K562 (cell line): ENCODE results near the gene NRN1L. TPM values are rescaled to one million over a fixed set of nuclear protein-coding genes. Genes with fewer than 3 reads are reported as not detected.
A peak's percentile ranks its signal among the peaks of the same experiment; 100 is the strongest.

Experiments
- CBX1 ChIP-seq: sonication (generic); IDR thresholded peaks from 2 replicates; pipeline ENCODE4 v1.6.1; 2016; ENCODE audit warnings: antibody characterized with exemption, low read depth, mild to moderate bottlenecking
- CTBP1 ChIP-seq: fragments of 450-650 bp; IDR thresholded peaks from 2 replicates; pipeline ENCODE4 v1.6.1; 2016; ENCODE audit warnings: borderline replicate concordance
- ETV6 ChIP-seq, 3 experiments: fragments of 150-350 bp in 1 of 3; sonication (generic) in 1 of 3; formaldehyde crosslinking in 1 of 3; IDR thresholded peaks; 2 replicates each; pipeline versions ENCODE4 v1.6.1 to v1.8.0; 2014 to 2022; ENCODE audit warnings: borderline replicate concordance in 2 of 3, low read depth in 2 of 3, antibody characterized with exemption in 1 of 3, low read length in 1 of 3, mild to moderate bottlenecking in 1 of 3, missing genetic modification reagents in 1 of 3
- RFX1 ChIP-seq: fragments of 450-650 bp; IDR thresholded peaks from 2 replicates; pipeline ENCODE4 v1.6.1; 2016; ENCODE audit warnings: mild to moderate bottlenecking, moderate library complexity
- SNRNP70 ChIP-seq: fragments of 200-400 bp; formaldehyde crosslinking; optimal IDR thresholded peaks from 2 replicates; pipeline ENCODE3; 2017; ENCODE audit warnings: low read depth, low read length
- ZNF384 ChIP-seq: IDR thresholded peaks from 2 replicates; pipeline ENCODE4 v1.6.1; 2012; ENCODE audit warnings: low read depth, low read length, improper control_type of control experiment
- ZNF57 ChIP-seq: fragments of 450-650 bp; formaldehyde crosslinking; IDR thresholded peaks from 2 replicates; pipeline ENCODE4 v1.4.0; 2020; ENCODE audit warnings: mild to moderate bottlenecking, moderate library complexity
- ZNF584 ChIP-seq: fragments of 200-800 bp; sonication (Bioruptor generic); IDR thresholded peaks from 2 replicates; pipeline ENCODE4 v1.6.1; 2016; ENCODE audit warnings: low read depth, mild to moderate bottlenecking, missing genetic modification characterization, missing compliant biosample characterization
- ZZZ3 ChIP-seq: fragments of 450-650 bp; IDR thresholded peaks from 2 replicates; pipeline ENCODE4 v1.6.1; 2016; ENCODE audit warnings: antibody characterized with exemption, mild to moderate bottlenecking, moderate library complexity
- polyA plus RNA-seq, 8 experiments: library from polyadenylated mRNA; depleted of rRNA in 4 of 8; stranded (reverse) in 5 of 8; unstranded in 3 of 8; fragments of >200 nt; fragmentation: Nextera tagmentation in 2 of 8; fragmentation: Illumina TruSeq in 1 of 8; extraction: Ambion mirVana in 2 of 8; extraction: Trizol in 1 of 8; gene quantifications; 2 replicates each; pipeline versions ENCODE4 v1.2.1 to v1.2.3, GENCODE V29; 2011 to 2014; ENCODE audit warnings: inconsistent platforms in 1 of 8, missing spikeins in 1 of 8
- total RNA-seq, 7 experiments: library from RNA; depleted of rRNA in 6 of 7; stranded (reverse); fragments of >200 nt in 6 of 7; fragmentation: Illumina TruSeq in 2 of 7; extraction: Trizol in 2 of 7; gene quantifications; 2 replicates each; pipeline versions ENCODE4 v1.2.1 to v1.2.3, GENCODE V29; 2011 to 2021; ENCODE audit warnings: low replicate concordance in 1 of 7
- TF ChIP-seq, protein P1 (sequence below): fragments of 250-450 bp; sonication (Bioruptor Pico); IDR thresholded peaks from 2 replicates; pipeline ENCODE4 v1.8.0; 2021; ENCODE audit warnings: moderate library complexity, mild to moderate bottlenecking, inconsistent platforms
- TF ChIP-seq, protein P2 (sequence below): fragments of 450-650 bp; IDR thresholded peaks from 2 replicates; pipeline ENCODE4 v1.6.1; 2016; ENCODE audit warnings: antibody characterized with exemption
- TF ChIP-seq, protein P3 (sequence below): sonication (generic); formaldehyde crosslinking; IDR thresholded peaks from 2 replicates; pipeline ENCODE4 v1.8.1; 2022; ENCODE audit warnings: missing genetic modification reagents
- TF ChIP-seq, protein P4 (sequence below): IDR thresholded peaks from 2 replicates; pipeline ENCODE4 v1.6.1; 2016; ENCODE audit warnings: missing genetic modification characterization, missing compliant biosample characterization
- TF ChIP-seq, protein P5 (sequence below): fragments of 250-450 bp; sonication (Bioruptor Pico); IDR thresholded peaks from 2 replicates; pipeline ENCODE4 v1.5.0; 2021; ENCODE audit warnings: mild to moderate bottlenecking, moderate library complexity
- TF ChIP-seq, protein P6 (sequence below): fragments of 450-650 bp; IDR thresholded peaks from 2 replicates; pipeline ENCODE4 v1.6.1; 2016

The NRN1L gene
- total and polyA plus RNA-seq, 9 of the 15 experiments (the other 6 are each of a cell fraction or from before 2014, with no cell fraction given): 0.22 to 0.86 (median 0.61) TPM; not detected in 5

DNA sequence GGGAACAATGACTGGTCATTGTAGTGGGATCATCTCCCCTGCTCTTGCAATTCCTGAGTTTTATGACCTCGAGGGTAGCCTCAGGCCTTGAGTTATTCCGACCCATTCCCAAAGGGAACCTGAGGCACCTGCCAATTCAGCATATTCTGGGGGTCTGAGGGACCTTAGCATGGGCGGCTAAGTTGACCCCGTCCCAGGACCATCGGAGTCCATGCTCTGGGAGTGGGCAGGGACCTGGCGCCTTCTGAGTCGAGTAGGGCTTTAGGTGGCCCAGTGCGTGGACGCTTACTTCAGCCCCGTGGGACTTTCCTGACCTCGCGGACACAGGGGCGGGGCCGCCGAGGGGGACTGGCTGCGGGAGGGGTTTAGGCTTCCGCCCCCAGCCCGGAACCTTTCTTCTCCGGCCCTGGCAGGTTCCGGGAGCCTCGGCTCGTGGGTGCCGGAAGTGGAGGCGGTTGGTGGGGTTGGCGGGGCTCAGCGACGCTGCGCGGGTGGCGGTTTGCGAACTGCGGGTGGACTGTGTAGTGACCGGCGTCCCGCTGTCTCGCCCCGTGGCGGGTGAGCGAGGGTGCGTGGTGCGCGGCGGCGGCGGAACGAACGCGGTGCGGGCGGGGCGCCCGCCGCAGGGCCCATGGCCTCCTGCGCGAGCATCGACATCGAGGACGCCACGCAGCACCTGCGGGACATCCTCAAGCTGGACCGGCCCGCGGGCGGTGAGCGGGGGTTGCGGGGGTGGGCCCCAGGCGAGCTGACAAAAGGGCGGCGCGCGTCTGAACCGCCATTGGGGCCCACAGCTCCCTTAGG lies 11.9 kb upstream of the NRN1L start, which contains the start of gene EDC4 (continued):
- TF ChIP-seq, protein P1, sequence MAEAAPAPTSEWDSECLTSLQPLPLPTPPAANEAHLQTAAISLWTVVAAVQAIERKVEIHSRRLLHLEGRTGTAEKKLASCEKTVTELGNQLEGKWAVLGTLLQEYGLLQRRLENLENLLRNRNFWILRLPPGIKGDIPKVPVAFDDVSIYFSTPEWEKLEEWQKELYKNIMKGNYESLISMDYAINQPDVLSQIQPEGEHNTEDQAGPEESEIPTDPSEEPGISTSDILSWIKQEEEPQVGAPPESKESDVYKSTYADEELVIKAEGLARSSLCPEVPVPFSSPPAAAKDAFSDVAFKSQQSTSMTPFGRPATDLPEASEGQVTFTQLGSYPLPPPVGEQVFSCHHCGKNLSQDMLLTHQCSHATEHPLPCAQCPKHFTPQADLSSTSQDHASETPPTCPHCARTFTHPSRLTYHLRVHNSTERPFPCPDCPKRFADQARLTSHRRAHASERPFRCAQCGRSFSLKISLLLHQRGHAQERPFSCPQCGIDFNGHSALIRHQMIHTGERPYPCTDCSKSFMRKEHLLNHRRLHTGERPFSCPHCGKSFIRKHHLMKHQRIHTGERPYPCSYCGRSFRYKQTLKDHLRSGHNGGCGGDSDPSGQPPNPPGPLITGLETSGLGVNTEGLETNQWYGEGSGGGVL (CRISPR knock-in tag): no peak
- TF ChIP-seq, protein P2, sequence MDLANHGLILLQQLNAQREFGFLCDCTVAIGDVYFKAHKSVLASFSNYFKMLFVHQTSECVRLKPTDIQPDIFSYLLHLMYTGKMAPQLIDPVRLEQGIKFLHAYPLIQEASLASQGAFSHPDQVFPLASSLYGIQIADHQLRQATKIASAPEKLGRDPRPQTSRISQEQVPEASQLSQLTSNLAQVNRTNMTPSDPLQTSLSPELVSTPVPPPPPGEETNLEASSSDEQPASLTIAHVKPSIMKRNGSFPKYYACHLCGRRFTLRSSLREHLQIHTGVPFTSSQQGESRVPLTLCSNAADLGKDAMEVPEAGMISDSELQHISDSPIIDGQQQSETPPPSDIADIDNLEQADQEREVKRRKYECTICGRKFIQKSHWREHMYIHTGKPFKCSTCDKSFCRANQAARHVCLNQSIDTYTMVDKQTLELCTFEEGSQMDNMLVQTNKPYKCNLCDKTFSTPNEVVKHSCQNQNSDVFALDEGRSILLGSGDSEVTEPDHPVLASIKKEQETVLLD: peak; percentile 64; the same call in 1 of the 2 replicates
- TF ChIP-seq, protein P3, sequence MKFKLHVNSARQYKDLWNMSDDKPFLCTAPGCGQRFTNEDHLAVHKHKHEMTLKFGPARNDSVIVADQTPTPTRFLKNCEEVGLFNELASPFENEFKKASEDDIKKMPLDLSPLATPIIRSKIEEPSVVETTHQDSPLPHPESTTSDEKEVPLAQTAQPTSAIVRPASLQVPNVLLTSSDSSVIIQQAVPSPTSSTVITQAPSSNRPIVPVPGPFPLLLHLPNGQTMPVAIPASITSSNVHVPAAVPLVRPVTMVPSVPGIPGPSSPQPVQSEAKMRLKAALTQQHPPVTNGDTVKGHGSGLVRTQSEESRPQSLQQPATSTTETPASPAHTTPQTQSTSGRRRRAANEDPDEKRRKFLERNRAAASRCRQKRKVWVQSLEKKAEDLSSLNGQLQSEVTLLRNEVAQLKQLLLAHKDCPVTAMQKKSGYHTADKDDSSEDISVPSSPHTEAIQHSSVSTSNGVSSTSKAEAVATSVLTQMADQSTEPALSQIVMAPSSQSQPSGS (CRISPR knock-in tag): no peak
- TF ChIP-seq ETV6 (IDR thresholded peaks at IDR 0.05; ENCODE audit: borderline replicate concordance in 1 of 2, low read depth in 2 of 2, low read length in 1 of 2) (no peak), ETV6 (CRISPR knock-in tag; IDR thresholded peaks at IDR 0.05; ENCODE audit: borderline replicate concordance) (peak; percentile 81; the same call in 1 of the 2 replicates), RFX1 (no peak), CBX1 (peak; percentile 67; the same call in 1 of the 2 replicates), ZNF57 (CRISPR knock-in tag) (0 out of 2 replicates have a peak, but pooled peaks have one; percentile 47), ZNF584 (no peak), ZZZ3 (no peak), ZNF384 (no peak), CTBP1 (peak; percentile 90), SNRNP70 (no peak)
- TF ChIP-seq, protein P4, sequence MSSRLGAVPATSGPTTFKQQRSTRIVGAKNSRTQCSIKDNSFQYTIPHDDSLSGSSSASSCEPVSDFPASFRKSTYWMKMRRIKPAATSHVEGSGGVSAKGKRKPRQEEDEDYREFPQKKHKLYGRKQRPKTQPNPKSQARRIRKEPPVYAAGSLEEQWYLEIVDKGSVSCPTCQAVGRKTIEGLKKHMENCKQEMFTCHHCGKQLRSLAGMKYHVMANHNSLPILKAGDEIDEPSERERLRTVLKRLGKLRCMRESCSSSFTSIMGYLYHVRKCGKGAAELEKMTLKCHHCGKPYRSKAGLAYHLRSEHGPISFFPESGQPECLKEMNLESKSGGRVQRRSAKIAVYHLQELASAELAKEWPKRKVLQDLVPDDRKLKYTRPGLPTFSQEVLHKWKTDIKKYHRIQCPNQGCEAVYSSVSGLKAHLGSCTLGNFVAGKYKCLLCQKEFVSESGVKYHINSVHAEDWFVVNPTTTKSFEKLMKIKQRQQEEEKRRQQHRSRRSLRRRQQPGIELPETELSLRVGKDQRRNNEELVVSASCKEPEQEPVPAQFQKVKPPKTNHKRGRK (tag): no peak
- TF ChIP-seq, protein P5, sequence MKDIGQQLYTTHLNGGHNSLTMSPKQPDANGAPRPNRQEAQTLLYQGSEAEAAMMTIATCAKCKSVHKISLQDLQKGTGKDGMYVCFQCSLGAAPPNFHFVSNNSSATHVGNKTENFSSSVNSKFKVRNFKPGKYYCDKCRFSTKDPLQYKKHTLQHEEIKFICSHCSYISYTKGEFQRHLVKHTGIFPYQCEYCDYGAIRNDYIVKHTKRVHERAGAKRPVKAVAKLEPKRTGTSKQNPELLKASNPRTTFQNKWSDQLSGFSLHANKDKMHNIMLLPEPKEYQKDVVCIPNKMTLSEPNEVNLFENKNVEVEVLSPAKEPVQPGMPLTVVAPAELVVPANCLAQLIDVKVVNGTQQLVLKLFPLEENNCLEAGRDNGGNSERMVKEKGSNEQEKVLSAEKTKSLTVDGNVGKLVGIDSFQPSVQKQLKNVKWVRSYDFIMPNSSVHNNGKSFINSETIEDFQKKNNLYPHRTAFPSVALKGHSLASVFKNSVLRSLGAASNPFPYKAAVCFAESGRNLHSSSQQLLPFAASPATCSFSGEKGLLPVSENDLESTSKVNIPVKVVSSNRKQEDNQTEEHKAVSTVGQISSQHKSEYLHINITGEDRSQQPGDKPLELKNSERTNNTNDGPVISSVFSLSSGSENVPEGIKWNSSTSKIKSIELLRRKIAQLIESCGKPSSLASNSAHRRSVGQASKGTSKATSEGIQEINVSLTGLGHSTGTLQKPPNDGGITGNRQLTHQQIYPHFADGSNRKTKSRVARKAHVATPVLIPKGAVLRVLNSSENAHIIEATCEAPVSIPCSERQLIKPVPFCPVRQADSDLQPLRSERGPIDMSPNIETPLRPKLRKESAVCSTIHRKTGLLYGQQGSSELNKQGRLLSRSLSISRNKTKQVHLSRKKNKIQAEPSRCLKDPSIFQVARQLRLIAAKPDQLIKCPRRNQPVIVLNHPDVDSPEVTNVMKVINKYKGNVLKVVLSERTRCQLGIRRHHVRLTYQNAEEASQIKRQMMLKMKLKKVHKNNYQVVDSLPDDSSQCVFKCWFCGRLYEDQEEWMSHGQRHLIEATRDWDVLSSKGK: no peak
- TF ChIP-seq, protein P6, sequence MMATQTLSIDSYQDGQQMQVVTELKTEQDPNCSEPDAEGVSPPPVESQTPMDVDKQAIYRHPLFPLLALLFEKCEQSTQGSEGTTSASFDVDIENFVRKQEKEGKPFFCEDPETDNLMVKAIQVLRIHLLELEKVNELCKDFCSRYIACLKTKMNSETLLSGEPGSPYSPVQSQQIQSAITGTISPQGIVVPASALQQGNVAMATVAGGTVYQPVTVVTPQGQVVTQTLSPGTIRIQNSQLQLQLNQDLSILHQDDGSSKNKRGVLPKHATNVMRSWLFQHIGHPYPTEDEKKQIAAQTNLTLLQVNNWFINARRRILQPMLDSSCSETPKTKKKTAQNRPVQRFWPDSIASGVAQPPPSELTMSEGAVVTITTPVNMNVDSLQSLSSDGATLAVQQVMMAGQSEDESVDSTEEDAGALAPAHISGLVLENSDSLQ: peak; percentile 47; the same call in 1 of the 2 replicates
